Measurements from ENCODE around the gene NTMT1. TPM values are rescaled to one million over a fixed set of nuclear protein-coding genes. Genes with fewer than 3 reads are reported as not detected.
A peak's percentile ranks its signal among the peaks of the same experiment; 100 is the strongest.

The NTMT1 gene
- total RNA-seq, 1 experiment from 2014 or later = 87.1 TPM

DNA sequence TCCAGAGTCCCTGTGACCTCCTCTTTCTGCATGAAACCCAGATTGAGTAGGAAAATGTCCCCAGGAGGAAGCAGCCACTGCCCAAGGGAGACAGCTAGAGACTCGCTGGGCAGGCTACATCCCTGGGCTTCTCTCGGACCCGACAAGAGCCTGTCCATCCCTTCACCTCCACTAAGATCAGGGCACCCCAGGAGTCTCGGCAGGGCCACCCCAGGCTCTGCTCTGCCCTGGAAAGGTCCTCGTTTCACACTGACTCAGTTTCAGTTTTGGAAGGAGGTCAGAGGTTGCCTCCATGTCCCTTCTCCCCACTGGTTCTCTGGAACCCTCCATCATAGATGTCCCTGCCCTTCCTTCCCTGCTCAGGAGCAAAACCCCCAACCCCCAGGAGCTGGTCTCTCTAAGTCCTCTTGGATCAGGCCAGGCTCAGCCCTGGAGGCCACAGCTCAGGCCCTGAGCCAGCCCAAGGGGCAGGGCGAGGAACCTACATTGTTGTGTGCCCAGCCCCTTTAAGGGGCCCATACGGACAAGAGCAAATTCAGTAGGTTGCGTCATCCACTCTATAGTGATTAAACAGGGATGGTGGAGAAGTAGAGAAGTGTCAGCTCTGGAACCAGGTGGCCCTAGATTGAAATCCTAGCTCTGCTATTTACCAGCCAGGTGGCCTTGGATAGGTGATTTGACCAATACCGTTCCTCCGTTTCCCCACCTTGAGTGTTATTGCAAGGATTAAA lies 42.5 kb upstream of the NTMT1 start:
- CTCF ChIA-PET = no interaction called here

DNA sequence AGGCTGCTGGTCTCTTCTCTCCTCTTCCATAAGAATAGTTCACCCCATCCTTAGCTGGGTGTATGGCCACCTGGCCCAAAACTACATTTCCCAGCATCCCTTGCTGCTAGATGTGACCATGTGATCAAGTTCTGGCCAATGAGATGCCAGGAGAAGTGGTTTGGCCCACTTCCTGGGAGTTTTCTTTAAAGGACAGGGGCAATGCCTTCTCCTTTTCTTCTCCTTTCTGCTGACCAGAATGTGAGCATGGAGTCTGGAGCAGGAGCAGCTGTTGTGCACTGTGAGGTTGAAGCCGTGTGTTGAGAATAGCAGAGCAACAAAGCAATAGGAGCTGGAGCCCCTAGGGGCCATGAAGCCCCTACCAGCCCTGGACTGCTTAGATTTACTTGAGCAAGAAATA lies 41.8 kb upstream of the NTMT1 start:
- Histone ChIP-seq H3K27ac (ENCODE audit: low read depth, low read length, poor library complexity, severe bottlenecking) (peak overlapping the region; percentile 53), H3K9me3 (ENCODE audit: low read depth, low read length, poor library complexity, severe bottlenecking) (no peaks in the 10 kb centered on the region), H3K4me3 (ENCODE audit: low read depth, low read length, poor library complexity, severe bottlenecking) (no peak overlapping the region), H3K36me3 (ENCODE audit: insufficient read depth, low read length, poor library complexity, severe bottlenecking) (no peaks in the 10 kb centered on the region), H3K4me1 (ENCODE audit: insufficient read depth, low read length, poor library complexity, severe bottlenecking) (peaks cover 12% of the 10 kb centered on the region), H3K27me3 (replicated peaks; ENCODE audit: insufficient read depth, low read depth, low read length, poor library complexity) (no peaks in the 10 kb centered on the region)
- intact Hi-C loops (cut with micrococcal nuclease; ENCODE audit: unreplicated experiment) = no loop called here
- no TSS peak for BruUV-seq (replicated peaks)
- TF ChIP-seq, protein P1, sequence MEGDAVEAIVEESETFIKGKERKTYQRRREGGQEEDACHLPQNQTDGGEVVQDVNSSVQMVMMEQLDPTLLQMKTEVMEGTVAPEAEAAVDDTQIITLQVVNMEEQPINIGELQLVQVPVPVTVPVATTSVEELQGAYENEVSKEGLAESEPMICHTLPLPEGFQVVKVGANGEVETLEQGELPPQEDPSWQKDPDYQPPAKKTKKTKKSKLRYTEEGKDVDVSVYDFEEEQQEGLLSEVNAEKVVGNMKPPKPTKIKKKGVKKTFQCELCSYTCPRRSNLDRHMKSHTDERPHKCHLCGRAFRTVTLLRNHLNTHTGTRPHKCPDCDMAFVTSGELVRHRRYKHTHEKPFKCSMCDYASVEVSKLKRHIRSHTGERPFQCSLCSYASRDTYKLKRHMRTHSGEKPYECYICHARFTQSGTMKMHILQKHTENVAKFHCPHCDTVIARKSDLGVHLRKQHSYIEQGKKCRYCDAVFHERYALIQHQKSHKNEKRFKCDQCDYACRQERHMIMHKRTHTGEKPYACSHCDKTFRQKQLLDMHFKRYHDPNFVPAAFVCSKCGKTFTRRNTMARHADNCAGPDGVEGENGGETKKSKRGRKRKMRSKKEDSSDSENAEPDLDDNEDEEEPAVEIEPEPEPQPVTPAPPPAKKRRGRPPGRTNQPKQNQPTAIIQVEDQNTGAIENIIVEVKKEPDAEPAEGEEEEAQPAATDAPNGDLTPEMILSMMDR (conservative IDR thresholded peaks at IDR 0.05; ENCODE audit: low read depth, low read length) = no peak
- no peak for TF ChIP-seq EZH2 (IDR thresholded peaks at IDR 0.05; ENCODE audit: borderline replicate concordance, low read depth, low read length, poor library complexity, severe bottlenecking)
- ChIA-PET CTCF (no interaction called here), POLR2A (ENCODE audit: low non-redundant PET) (interaction anchor here (0.5 kb wide), 1 partner anchor 49 kb away, joined by 3 read pairs; no protein-coding TSS in a partner anchor)
- peak; percentile 89 for DNase-seq (ENCODE audit: low spot score)

More for the DNA sequence above, 42.5 kb upstream of the NTMT1 start:
- no peak overlapping the region for H3K4me3 ChIP-seq (ENCODE audit: low read depth, low read length, poor library complexity, severe bottlenecking)
- POLR2A ChIA-PET (ENCODE audit: low non-redundant PET) = no interaction called here
- TF ChIP-seq EZH2 (IDR thresholded peaks at IDR 0.05; ENCODE audit: borderline replicate concordance, low read depth, low read length, poor library complexity, severe bottlenecking) = no peak
- TF ChIP-seq, protein P1 (conservative IDR thresholded peaks at IDR 0.05; ENCODE audit: low read depth, low read length) = no peak
- intact Hi-C loops (cut with micrococcal nuclease; ENCODE audit: unreplicated experiment) = no loop called here
- peaks cover 12% of the 10 kb centered on the region for H3K4me1 ChIP-seq (ENCODE audit: insufficient read depth, low read length, poor library complexity, severe bottlenecking)
- H3K9me3 ChIP-seq (ENCODE audit: low read depth, low read length, poor library complexity, severe bottlenecking) = no peaks in the 10 kb centered on the region
- H3K27ac ChIP-seq (ENCODE audit: low read depth, low read length, poor library complexity, severe bottlenecking) = no peak overlapping the region
- no peaks in the 10 kb centered on the region for H3K36me3 ChIP-seq (ENCODE audit: insufficient read depth, low read length, poor library complexity, severe bottlenecking)
- DNase-seq (ENCODE audit: low spot score) = no peak
- BruUV-seq (replicated peaks) = no TSS peak
- H3K27me3 ChIP-seq (replicated peaks; ENCODE audit: insufficient read depth, low read depth, low read length, poor library complexity) = no peaks in the 10 kb centered on the region

DNA sequence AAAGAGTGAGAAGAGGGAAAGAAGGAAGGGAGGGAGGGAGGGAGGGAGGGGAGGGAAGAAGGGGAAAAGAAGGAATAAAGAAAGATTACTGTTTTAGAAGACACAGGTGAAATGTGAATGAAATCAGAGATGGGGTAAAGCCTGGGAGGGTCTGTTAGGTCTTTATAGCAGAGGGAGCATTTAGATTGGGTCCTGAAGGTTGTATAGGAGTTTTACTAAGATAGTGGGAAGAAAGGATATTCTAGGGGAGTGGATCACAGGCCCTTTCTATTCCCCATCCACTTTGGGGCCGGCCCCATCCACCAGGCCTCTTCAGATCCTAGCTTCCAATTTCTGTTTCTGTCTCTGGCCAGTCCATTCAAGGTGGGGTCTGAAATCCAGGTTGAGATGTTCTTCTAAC lies 40.6 kb upstream of the NTMT1 start:
- intact Hi-C loops (cut with micrococcal nuclease; ENCODE audit: unreplicated experiment) = no loop called here
- Histone ChIP-seq H3K4me1 (ENCODE audit: insufficient read depth, low read length, poor library complexity, severe bottlenecking) (peaks cover 13% of the 10 kb centered on the region), H3K4me3 (ENCODE audit: low read depth, low read length, poor library complexity, severe bottlenecking) (no peak overlapping the region), H3K36me3 (ENCODE audit: insufficient read depth, low read length, poor library complexity, severe bottlenecking) (no peaks in the 10 kb centered on the region), H3K27ac (ENCODE audit: low read depth, low read length, poor library complexity, severe bottlenecking) (no peak overlapping the region), H3K9me3 (ENCODE audit: low read depth, low read length, poor library complexity, severe bottlenecking) (no peaks in the 10 kb centered on the region), H3K27me3 (replicated peaks; ENCODE audit: insufficient read depth, low read depth, low read length, poor library complexity) (no peaks in the 10 kb centered on the region)
- DNase-seq (ENCODE audit: low spot score) = no peak
- POLR2A ChIA-PET (ENCODE audit: low non-redundant PET) = interaction anchor here (0.7 kb wide), 1 partner anchor 26 kb away, joined by 15 read pairs; no protein-coding TSS in a partner anchor
- CTCF ChIA-PET = no interaction called here
- BruUV-seq (replicated peaks) = no TSS peak
- TF ChIP-seq, protein P1 (conservative IDR thresholded peaks at IDR 0.05; ENCODE audit: low read depth, low read length) = no peak
- no peak for TF ChIP-seq EZH2 (IDR thresholded peaks at IDR 0.05; ENCODE audit: borderline replicate concordance, low read depth, low read length, poor library complexity, severe bottlenecking)
